Skeletal muscle tissue (tissue), 4 donors: ENCODE results near the gene LCA5. TPM values are rescaled to one million over a fixed set of nuclear protein-coding genes. Genes with fewer than 3 reads are reported as not detected.

Experiments
- H3K27ac ChIP-seq: one replicate; pipeline ENCODE4 v1.7.0; 2013; ENCODE audit warnings: mild to moderate bottlenecking, low read depth, low read length, inconsistent platforms
- H3K27me3 ChIP-seq, 3 donors: one replicate each; pipeline ENCODE4 v1.7.0; 2013; ENCODE audit warnings: low read length in 3 of 3; ENCODE audit not compliant: control insufficient read depth in 3 of 3, insufficient read depth in 3 of 3
- H3K36me3 ChIP-seq, 3 donors: one replicate each; pipeline ENCODE4 v1.7.0; 2013; ENCODE audit warnings: low read length in 3 of 3; ENCODE audit not compliant: control insufficient read depth in 3 of 3, insufficient read depth in 3 of 3
- H3K4me1 ChIP-seq, 3 donors: one replicate each; pipeline ENCODE4 v1.7.0; 2013; ENCODE audit warnings: low read length in 3 of 3, mild to moderate bottlenecking in 3 of 3; ENCODE audit not compliant: control insufficient read depth in 3 of 3, insufficient read depth in 3 of 3
- H3K4me3 ChIP-seq, 3 donors: one replicate each; pipeline ENCODE4 v1.7.0; 2013; ENCODE audit warnings: low read length in 3 of 3
- H3K9ac ChIP-seq, 3 donors: one replicate each; pipeline ENCODE4 v1.7.0; 2013; ENCODE audit warnings: low read length in 3 of 3, mild to moderate bottlenecking in 3 of 3, moderate library complexity in 2 of 3, low read depth in 1 of 3
- H3K9me3 ChIP-seq, 3 donors: one replicate each; pipeline ENCODE4 v1.7.0; 2013; ENCODE audit warnings: low read length in 3 of 3; ENCODE audit not compliant: control insufficient read depth in 3 of 3
- total RNA-seq: library from RNA; depleted of rRNA; stranded (reverse); fragments of >200 nt; gene quantifications from one replicate; pipeline ENCODE4 v1.2.3, GENCODE V29; 2014
- donor health status: Osteomylitis.

Gene LCA5
- total RNA-seq, 1 donor from 2014 or later, result 4.7 TPM

DNA sequence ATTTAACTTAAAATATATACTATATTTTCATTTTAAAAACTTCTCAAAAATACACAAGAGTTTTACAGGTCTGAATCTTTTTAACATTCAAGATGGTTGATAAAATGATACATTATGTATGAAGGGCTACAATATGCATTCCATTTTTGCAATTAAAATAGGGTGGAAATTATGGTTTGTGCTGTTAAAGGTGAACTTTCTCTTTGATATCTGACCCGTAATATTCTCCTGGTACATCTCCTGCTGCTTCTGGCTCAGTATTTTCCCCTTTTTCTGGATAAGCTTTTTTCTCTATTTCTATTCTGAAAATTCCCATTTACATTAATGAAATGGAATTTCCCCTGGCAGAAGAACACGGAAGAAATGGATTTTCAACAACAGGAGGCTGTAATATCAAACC, 27.4 kb upstream of the LCA5 start:
- H3K4me1 ChIP-seq, result no peaks in the 10 kb centered on the region
- H3K9me3 ChIP-seq, result no peaks in the 10 kb centered on the region
- H3K27ac ChIP-seq, result no peak overlapping the region
- no peaks in the 10 kb centered on the region for H3K27me3 ChIP-seq
- no peaks in the 10 kb centered on the region for H3K36me3 ChIP-seq
- no peak overlapping the region for H3K4me3 ChIP-seq
- H3K9ac ChIP-seq, result no peak overlapping the region

DNA sequence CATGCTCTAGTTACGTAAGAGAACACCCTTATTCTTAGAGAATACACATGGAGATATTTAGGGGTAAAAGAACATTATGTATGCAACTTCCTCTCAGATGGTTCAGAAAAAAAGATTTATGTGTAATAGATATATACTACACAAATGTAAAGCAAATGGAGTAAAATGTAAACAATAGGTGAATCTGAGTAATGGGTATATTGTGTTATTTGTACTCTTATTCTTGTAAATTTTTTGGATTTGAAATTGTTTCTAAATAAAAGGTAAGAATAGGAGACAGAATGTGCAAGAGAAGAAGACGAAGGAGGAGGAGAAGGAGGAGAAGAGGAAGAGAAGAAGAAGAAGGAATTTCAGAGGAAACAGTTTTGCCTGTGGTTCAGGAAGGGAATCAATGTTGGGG, 22.5 kb upstream of the LCA5 start:
- Histone ChIP-seq H3K4me1 (no peaks in the 10 kb centered on the region), H3K27ac (no peak overlapping the region), H3K9ac (no peak overlapping the region), H3K36me3 (no peaks in the 10 kb centered on the region), H3K4me3 (no peak overlapping the region), H3K27me3 (no peaks in the 10 kb centered on the region), H3K9me3 (no peaks in the 10 kb centered on the region)

DNA sequence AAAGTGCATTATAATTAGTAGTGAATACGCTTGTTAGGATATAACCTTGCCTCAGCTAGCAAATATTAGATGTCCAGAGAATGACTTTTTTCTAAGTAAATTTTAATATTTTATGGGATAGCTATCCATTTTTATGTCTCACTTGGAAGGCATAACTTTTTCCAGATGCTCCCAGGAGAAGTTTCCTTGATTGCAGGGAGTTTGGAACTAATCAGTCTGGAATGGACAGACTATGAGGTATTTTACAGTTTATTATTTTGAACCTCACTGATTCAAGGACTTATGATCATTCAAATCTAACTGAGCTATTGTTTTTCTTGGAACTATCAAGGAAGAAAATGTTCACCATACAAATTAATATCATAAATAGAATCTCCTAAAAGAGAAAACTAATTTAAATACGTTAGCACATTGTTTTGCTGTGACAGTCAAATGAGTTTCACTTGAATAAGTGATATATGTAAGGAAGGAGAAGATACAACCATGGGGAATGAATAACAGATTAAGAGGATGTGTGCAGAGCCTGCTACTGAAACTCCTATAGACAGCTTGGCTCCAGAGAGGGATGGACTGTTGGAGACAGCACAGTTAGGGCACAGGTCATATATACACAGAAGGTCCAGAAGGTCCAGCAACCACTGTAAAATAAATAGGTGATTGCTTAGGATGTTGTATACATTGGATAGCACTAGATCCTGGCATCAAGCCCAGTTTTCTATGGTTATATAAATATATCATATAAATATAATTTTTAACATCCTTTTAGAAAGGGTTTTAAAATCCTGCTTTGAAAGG, 20.6 kb upstream of the LCA5 start:
- Histone ChIP-seq H3K4me1 (no peaks in the 10 kb centered on the region), H3K9me3 (no peaks in the 10 kb centered on the region), H3K36me3 (peaks cover 0 to under 1% (median 0%) of the 10 kb centered on the region in 3 donors), H3K27ac (no peak overlapping the region), H3K9ac (no peak overlapping the region), H3K4me3 (no peak overlapping the region), H3K27me3 (no peaks in the 10 kb centered on the region)

DNA sequence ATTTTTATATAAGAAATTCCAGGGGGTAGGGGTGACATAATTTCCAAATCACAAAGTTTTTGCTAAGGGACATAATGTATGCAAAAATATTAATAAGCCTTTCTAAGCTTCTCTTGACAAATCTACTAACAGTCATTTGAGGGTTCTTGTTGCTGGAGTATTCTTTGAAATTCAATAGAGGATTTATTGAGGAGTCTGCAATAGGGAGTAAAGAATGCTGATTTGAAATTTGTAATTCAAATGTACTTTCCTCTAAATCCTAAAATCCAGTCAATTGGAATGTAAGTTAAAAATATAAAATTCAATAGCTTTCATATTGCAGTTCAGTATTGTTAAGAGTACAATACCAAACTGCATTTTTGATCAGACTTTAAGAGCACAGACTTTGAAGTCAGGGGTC, 17.1 kb upstream of the LCA5 start:
- no peaks in the 10 kb centered on the region for H3K4me1 ChIP-seq
- H3K9ac ChIP-seq, result no peak overlapping the region
- no peaks in the 10 kb centered on the region for H3K9me3 ChIP-seq
- no peaks in the 10 kb centered on the region for H3K27me3 ChIP-seq
- peaks cover 0 to 3% (median 3%) of the 10 kb centered on the region in 3 donors for H3K36me3 ChIP-seq
- H3K27ac ChIP-seq, result no peak overlapping the region
- no peak overlapping the region for H3K4me3 ChIP-seq

DNA sequence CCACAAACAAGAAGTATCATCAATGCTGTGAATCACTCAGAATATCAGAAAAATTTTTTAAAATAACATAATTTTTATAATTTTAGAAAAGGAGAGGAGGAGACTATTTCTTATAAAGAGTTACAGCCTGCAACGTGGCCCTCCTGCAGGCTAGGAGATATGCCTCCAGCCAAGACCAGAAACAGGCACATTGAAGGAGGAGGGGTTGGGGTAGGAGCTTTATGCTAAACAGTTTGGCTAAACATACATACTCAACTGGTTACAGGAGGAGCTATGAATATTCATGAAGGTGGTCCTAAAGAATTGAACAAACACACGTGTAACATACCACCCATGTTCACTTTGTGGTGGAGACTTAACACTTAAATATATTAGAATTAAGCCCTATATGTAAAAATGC, 14.2 kb upstream of the LCA5 start:
- no peak overlapping the region for H3K27ac ChIP-seq
- H3K36me3 ChIP-seq, result peaks cover 0 to 9% (median 3%) of the 10 kb centered on the region in 3 donors
- no peaks in the 10 kb centered on the region for H3K9me3 ChIP-seq
- H3K4me1 ChIP-seq, result no peaks in the 10 kb centered on the region
- no peak overlapping the region for H3K4me3 ChIP-seq
- no peak overlapping the region for H3K9ac ChIP-seq
- H3K27me3 ChIP-seq, result no peaks in the 10 kb centered on the region

DNA sequence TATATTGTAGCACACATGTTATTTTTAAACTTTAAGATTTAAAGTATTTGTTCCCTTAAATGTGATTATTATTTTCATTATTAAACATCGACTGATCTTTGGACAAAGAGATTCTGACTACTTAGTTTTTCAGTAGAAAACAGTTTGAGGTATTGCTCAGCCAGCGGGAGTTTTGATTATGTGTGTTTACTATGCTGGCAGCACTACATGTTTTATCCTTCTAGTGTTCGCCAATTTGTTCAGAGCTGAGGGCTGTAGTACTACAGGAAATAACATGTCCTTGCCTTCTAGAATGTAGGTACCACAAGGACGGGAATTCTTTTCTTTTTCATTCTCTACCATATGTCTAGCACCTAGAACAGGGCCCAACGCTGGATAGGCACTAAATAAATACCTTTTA, 11.1 kb upstream of the LCA5 start:
- peaks cover 9 to 16% (median 11%) of the 10 kb centered on the region in 3 donors for H3K4me1 ChIP-seq
- no peak overlapping the region for H3K9ac ChIP-seq
- H3K27me3 ChIP-seq, result no peaks in the 10 kb centered on the region
- H3K9me3 ChIP-seq, result no peaks in the 10 kb centered on the region
- no peak overlapping the region for H3K27ac ChIP-seq
- peaks cover 0 to 9% (median 3%) of the 10 kb centered on the region in 3 donors for H3K36me3 ChIP-seq
- no peak overlapping the region for H3K4me3 ChIP-seq

DNA sequence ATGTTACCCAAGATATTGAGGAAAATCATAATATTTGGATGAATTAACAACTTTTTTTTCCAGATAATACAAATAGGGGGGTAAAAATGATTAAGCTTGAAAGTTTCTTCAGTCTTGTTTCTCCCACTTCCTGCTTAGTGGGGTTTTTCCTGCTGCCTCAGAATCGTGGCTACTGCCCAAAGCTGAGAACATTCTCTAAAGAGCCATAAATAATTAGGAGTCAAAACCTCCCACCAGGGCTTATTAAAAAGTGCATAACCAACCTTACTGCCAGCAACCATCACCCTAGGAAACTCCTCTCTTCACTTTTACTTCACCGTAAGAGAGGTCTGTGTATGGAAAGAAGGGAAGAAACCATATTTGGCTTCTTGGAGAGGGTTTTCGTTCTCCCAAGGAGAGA, 9.0 kb upstream of the LCA5 start:
- H3K36me3 ChIP-seq, result peaks cover 0 to 8% (median 3%) of the 10 kb centered on the region in 3 donors
- no peaks in the 10 kb centered on the region for H3K9me3 ChIP-seq
- no peak overlapping the region for H3K4me3 ChIP-seq
- no peaks in the 10 kb centered on the region for H3K27me3 ChIP-seq
- H3K4me1 ChIP-seq, result peaks cover 9 to 16% (median 11%) of the 10 kb centered on the region in 3 donors
- H3K27ac ChIP-seq, result peak overlapping the region; percentile 67
- H3K9ac ChIP-seq, result peak overlapping the region in 1 of 3 donors; percentile 46

DNA sequence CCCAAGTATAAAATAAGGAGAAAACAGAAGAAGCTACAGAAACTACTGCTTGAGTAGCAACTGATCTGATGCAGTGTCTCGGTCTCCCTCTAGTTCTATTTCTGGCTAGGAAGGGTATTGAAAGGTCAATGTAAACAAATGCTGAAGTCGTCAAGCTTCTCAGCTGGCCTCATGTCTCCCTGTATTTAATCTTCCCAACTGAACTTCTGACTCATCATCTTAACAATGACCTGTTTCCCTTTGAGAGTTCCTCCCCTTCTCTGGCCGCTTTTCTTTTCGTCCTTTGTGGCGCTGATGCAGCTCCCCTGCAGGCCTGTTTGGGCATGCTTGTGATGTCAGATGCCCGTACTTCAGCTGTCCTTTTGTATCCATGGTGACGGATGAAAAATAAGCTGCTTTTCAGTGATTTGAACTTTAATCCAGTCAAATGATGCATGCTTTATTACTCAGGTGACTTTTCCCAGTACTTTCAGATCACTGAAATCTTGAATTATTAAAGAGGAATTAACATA, 7.8 kb upstream of the LCA5 start:
- H3K9me3 ChIP-seq, result no peaks in the 10 kb centered on the region
- peak overlapping the region; percentile 47 to 67 (median 55) for H3K4me3 ChIP-seq
- H3K27ac ChIP-seq, result peak overlapping the region; percentile 67
- H3K4me1 ChIP-seq, result peaks cover 9 to 16% (median 11%) of the 10 kb centered on the region in 3 donors
- no peaks in the 10 kb centered on the region for H3K27me3 ChIP-seq
- H3K36me3 ChIP-seq, result peaks cover 0 to 8% (median 0%) of the 10 kb centered on the region in 3 donors
- H3K9ac ChIP-seq, result peak overlapping the region; percentile 25 to 60 (median 58)

DNA sequence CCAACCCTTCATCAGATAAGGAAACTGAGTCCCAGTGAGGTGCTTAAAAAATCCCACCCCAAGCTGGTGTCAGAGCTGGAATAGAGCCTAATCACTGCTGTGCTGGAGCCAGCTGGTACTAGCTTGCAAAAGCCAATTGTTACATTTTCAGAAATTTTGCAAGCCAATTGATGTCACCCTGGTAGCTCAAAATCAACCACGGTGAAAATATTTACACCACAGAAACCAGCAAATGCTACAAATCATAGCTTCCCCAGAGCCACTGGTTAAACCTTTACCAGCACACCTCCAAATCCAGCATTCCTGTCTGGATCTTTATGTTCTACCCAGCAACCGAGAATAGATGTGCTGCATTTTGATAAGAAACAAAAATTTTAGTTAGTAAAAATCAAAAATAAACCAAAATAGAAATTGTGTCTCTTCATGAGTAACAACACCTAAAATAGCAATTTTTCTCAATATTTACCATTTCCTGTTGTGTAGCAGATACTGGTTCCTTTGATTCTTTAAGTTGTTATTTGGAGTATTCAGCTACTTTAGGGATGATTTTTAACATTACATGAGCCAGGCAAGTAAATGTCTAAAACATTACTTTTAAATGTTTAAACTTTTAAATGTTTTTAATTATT, 7.2 kb upstream of the LCA5 start:
- H3K36me3 ChIP-seq, result peaks cover 0 to 8% (median 0%) of the 10 kb centered on the region in 3 donors
- peak overlapping the region; percentile 47 to 67 (median 55) for H3K4me3 ChIP-seq

DNA sequence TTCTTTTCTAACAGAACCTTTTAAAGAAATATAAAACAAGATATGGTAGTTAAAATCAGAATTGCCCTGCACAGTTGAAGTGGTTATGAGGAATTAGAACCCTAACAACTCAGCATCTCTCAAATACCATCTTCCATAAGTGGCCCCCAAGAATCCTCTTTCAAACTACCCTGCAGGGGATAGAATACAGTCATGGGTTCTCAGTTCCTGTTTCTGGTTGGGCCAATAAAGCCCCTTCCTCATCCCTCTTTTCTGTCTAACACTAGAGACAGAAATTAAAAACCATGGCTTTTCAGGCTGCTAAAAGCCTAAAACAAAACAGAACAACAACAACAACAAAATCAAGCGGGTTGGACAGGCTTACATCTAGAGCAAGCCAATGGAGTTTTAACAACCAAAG, 6.7 kb upstream of the LCA5 start:
- H3K4me1 ChIP-seq, result peaks cover 9 to 16% (median 11%) of the 10 kb centered on the region in 3 donors
- H3K9ac ChIP-seq, result no peak overlapping the region
- peak overlapping the region in 1 of 3 donors; percentile 25 for H3K4me3 ChIP-seq
- H3K36me3 ChIP-seq, result peaks cover 0 to 8% (median 0%) of the 10 kb centered on the region in 3 donors
- no peaks in the 10 kb centered on the region for H3K27me3 ChIP-seq
- no peaks in the 10 kb centered on the region for H3K9me3 ChIP-seq
- peak overlapping the region; percentile 67 for H3K27ac ChIP-seq

More for the DNA sequence above, 7.2 kb upstream of the LCA5 start:
- Histone ChIP-seq H3K9me3 (no peaks in the 10 kb centered on the region), H3K27ac (peak overlapping the region; percentile 67), H3K27me3 (no peaks in the 10 kb centered on the region), H3K4me1 (peaks cover 9 to 16% (median 11%) of the 10 kb centered on the region in 3 donors), H3K9ac (peak overlapping the region; percentile 6 to 60 (median 58))
